GM18909 (cell line): ENCODE data around the gene MCHR2.

Experiments
- ATAC-seq: cut with Tn5 transposase; IDR thresholded peaks from one replicate; pipeline ENCODE4 v1.9.1; 2021; ENCODE audit warnings: mild to moderate bottlenecking; ENCODE audit not compliant: unreplicated experiment, poor library complexity

MCHR2 gene

GRCh38 chr6:99905209-99906106 is 88.6 kb downstream of the MCHR2 start:
- ATAC-seq, result peak; percentile 94

- no peak for ATAC-seq
Measured at GRCh38 chr6:99901596-99902384, 92.2 kb downstream of the MCHR2 start.

DNA sequence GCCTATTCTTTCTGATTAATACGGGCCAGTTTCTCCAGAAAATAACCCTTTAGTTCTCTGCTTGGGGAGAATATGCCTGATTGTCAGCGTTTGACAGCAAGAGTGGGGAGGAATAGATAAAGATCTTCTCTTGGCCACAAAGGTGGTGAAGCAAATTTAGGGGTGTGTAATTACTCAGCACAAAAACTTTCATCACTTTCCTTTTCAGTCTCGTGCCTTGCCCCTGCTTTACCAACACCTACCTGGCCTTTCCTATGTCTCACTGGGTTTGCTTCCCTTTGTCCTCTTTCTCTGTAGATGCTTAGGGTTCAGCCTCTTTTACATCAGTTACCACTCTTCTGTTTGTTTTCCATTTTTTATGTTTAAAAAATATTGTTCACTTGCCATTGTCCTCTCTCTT is 99.2 kb downstream of the MCHR2 start:
- ATAC-seq, result no peak

- ATAC-seq, result no peak
Measured at GRCh38 chr6:99887066-99887465, 107.0 kb downstream of the MCHR2 start.

GRCh38 chr6:99885051-99885450 is 109.0 kb downstream of the MCHR2 start:
- ATAC-seq, result no peak

- no peak for ATAC-seq
Measured at GRCh38 chr6:99882128-99882702, 111.8 kb downstream of the MCHR2 start.

DNA sequence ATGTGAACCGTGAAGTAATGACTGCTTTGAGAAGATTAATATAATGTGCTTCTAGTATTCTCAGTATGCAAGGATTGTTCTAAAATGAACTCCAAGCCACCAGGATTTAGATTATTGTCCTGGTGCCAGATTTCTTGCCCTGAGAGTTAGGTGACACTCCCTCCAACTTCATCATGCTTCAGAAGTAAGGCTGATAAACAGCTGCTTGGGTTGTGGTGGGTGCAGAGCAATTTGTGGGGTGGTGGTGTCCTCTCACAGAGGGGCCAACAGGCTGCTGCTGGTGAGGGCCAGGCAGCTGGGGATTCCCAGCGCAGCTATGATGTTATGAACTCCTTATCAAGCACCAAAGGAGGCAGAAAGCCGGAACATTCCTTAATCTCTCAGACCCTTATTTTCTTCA is 114.6 kb downstream of the MCHR2 start:
- ATAC-seq, result no peak

- ATAC-seq, result no peak
Measured at GRCh38 chr6:99875068-99875467, 119.0 kb downstream of the MCHR2 start.

DNA sequence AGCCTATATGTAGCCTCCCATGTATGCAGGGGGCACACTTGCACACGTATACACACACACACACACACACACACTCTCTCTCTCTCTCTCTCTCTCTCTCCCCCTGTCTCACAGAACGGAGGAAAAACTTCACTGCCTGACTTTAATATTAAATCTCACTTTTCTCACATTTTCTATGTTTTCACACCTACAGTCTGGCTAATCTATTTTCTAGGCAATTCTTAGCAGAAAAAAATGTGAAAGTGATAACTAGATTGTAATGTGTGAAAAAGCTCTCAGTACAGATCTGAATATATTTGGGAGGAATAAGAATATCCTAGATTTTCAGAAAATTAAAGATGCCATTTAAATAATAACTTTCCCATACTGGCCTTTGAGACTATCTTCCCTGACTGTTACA is 120.9 kb downstream of the MCHR2 start:
- ATAC-seq, result no peak

DNA sequence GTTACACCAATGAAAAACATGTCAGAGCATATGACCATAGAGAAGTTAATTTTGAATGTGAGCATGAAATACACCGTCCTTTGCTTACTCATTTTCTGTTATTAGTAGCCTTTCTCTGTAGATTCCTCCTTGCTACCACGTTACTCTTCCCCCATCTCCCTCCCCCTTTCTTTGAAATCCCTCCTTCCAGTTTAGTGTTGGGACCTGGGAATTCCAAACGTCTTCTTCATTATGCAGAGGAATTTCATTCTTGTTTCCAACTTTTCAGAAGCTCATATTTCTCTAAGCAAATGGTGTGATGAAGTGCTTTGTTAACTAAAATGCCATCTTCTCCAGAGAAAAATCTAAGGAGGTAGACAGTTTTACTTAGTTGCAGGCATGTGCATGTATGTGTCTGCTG is 122.4 kb downstream of the MCHR2 start:
- ATAC-seq, result no peak
